ENCODE data around the gene EGLN2. TPM values are rescaled to one million over a fixed set of nuclear protein-coding genes. Genes with fewer than 3 reads are reported as not detected.

EGLN2 gene
- total and polyA plus RNA-seq, 10 of the 15 experiments (the other 5 are each of a cell fraction or from before 2014, with no cell fraction given), result 8.6 to 93.0 (median 66.8) TPM

- TF ChIP-seq RAD21 (IDR thresholded peaks at IDR 0.05; ENCODE audit: insufficient read depth, low read depth, low read length) (peak; percentile 42; the same call in 1 of the 2 replicates), ZNF24 (IDR thresholded peaks at IDR 0.05) (no peak), ZBTB40 (IDR thresholded peaks at IDR 0.05; ENCODE audit: borderline replicate concordance) (no peak), MTA2 (IDR thresholded peaks at IDR 0.05; ENCODE audit: low read depth) (no peak), ETV6 (conservative IDR thresholded peaks at IDR 0.05 in 1 of 2, IDR thresholded peaks at IDR 0.05 in 1 of 2; ENCODE audit: borderline replicate concordance in 1 of 2, low read depth in 1 of 2) (no peak), RUNX3 (IDR thresholded peaks at IDR 0.05; ENCODE audit: low read length) (no peak; the same call in 1 of the 2 replicates), BCL3 (IDR thresholded peaks at IDR 0.05; ENCODE audit: borderline replicate concordance, insufficient read depth, low read depth, low read length, poor library complexity, severe bottlenecking) (no peak), SREBF2 (IDR thresholded peaks at IDR 0.05; ENCODE audit: low read length) (no peak), TCF12 (IDR thresholded peaks at IDR 0.05; ENCODE audit: low read depth, low read length) (0 out of 2 replicates have a peak, but pooled peaks have one; percentile 14), SREBF1 (IDR thresholded peaks at IDR 0.05; ENCODE audit: low read length) (no peak), IRF4 (IDR thresholded peaks at IDR 0.05; ENCODE audit: low read depth, low read length) (peak; percentile 57; the same call in 1 of the 2 replicates), GABPA (IDR thresholded peaks at IDR 0.05; ENCODE audit: low read depth) (no peak), CHD4 (IDR thresholded peaks at IDR 0.05) (no peak), RFX5 (IDR thresholded peaks at IDR 0.05; ENCODE audit: low read depth, low read length) (no peak), LARP7 (IDR thresholded peaks at IDR 0.05) (0 out of 2 replicates have a peak, but pooled peaks have one; percentile 50), KAT2A (conservative IDR thresholded peaks at IDR 0.05; ENCODE audit: control insufficient read depth, low read depth, low read length) (no peak), POU2F2 (IDR thresholded peaks at IDR 0.05; ENCODE audit: borderline replicate concordance, low read depth, low read length) (peak; percentile 89; the same call in 2 of the 3 replicates), IKZF2 (IDR thresholded peaks at IDR 0.05) (peak in 1 of 2 experiments; percentile 62; a peak in 2 of 4 replicates), CEBPZ (IDR thresholded peaks at IDR 0.05; ENCODE audit: low read depth, low read length) (no peak), POLR2A (IDR thresholded peaks at IDR 0.05; ENCODE audit: low read depth, low read length) (peak; percentile 67), POLR2AphosphoS2 (IDR thresholded peaks at IDR 0.05; ENCODE audit: low read depth, low read length) (no peak; the same call in none of the 2 replicates), MAX (IDR thresholded peaks at IDR 0.05; ENCODE audit: low read depth, low read length) (peak; percentile 30; the same call in 1 of the 2 replicates)
Measured at GRCh38 chr19:40797963-40798682, 868 bp upstream of the EGLN2 start (continued).
